Activated CD8-positive, alpha-beta T cell treated with anti-CD3 and anti-CD28 coated beads for 36 hours (primary cell): ENCODE data around the gene WHRN. TPM values are rescaled to one million over a fixed set of nuclear protein-coding genes. Genes with fewer than 3 reads are reported as not detected.

Experiments
- ATAC-seq: fragments of 200-7000 bp; cut with Tn5 transposase; one replicate; pipeline ENCODE4 v1.10.0; 2021; ENCODE audit warnings: mild to moderate bottlenecking, moderate library complexity
- CTCF ChIA-PET: fragments of 350-600 bp; sonication (Branson Sonifier 250); formaldehyde crosslinking; loops from one replicate; lab custom pipeline; 2021; ENCODE audit warnings: antibody characterized with exemption; lab: Charles Lee
- POLR2A ChIA-PET: fragments of 350-600 bp; sonication (Branson Sonifier 250); formaldehyde crosslinking; loops from one replicate; lab custom pipeline; 2021; ENCODE audit warnings: antibody characterized with exemption; lab: Charles Lee
- DNase-seq: peaks from one replicate; pipeline ENCODE4 v3.0.0-alpha.2; 2020
- H3K27ac Mint-ChIP-seq: one replicate; pipeline ENCODE4 v1.8.0; 2021; ENCODE audit warnings: mild to moderate bottlenecking, mixed read lengths
- H3K27me3 Mint-ChIP-seq: one replicate; pipeline ENCODE4 v1.8.0; 2021; ENCODE audit warnings: mixed read lengths
- H3K36me3 Mint-ChIP-seq: one replicate; pipeline ENCODE4 v1.8.0; 2021; ENCODE audit warnings: low read depth, mixed read lengths
- H3K4me1 Mint-ChIP-seq: one replicate; pipeline ENCODE4 v1.8.0; 2021; ENCODE audit warnings: low read depth, mixed read lengths
- H3K4me3 Mint-ChIP-seq: one replicate; pipeline ENCODE4 v1.8.0; 2021; ENCODE audit warnings: mild to moderate bottlenecking, moderate library complexity, mixed read lengths
- H3K9me3 Mint-ChIP-seq: one replicate; pipeline ENCODE4 v1.8.0; 2021; ENCODE audit warnings: mixed read lengths
- CTCF ChIP-seq: fragments of 200-600 bp; IDR thresholded peaks from one replicate; pipeline ENCODE4 v1.8.0; 2022; ENCODE audit warnings: antibody characterized with exemption, mild to moderate bottlenecking
- intact Hi-C: fragments of 100-400 bp; cut with micrococcal nuclease; formaldehyde crosslinking; loops from one replicate; pipeline ENCODE4 v1.10.0; 2022
- total RNA-seq, 2 experiments: library from RNA; stranded (reverse); gene quantifications; one replicate each; pipeline ENCODE4 v1.2.3, GENCODE V29; 2021

The WHRN gene
- total RNA-seq, 2 experiments from 2014 or later: 12.6 to 14.9 TPM

GRCh38 chr9:114549697-114550330 is 44.5 kb upstream of the WHRN start:
- intact Hi-C loops: no loop called here
- POLR2A ChIA-PET: no interaction called here
- H3K4me3 Mint-ChIP-seq: no peak overlapping the region
- ATAC-seq (no peak), DNase-seq (no peak)
- H3K4me1 Mint-ChIP-seq: no peaks in the 10 kb centered on the region
- no peak for TF ChIP-seq CTCF
- no peak overlapping the region for H3K27ac Mint-ChIP-seq
- no peaks in the 10 kb centered on the region for H3K36me3 Mint-ChIP-seq
- no peaks in the 10 kb centered on the region for H3K9me3 Mint-ChIP-seq
- CTCF ChIA-PET: interaction anchor here (1.1 to 2.8 kb wide), 4 partner anchors 12 to 144 kb away, joined by 3 to 6 read pairs (median 4); no protein-coding TSS in a partner anchor
- H3K27me3 Mint-ChIP-seq: peaks cover 4% of the 10 kb centered on the region

GRCh38 chr9:114546851-114547250 is 41.6 kb upstream of the WHRN start:
- DNase-seq: no peak
- peaks cover 4% of the 10 kb centered on the region for H3K27me3 Mint-ChIP-seq
- ChIA-PET POLR2A (no interaction called here), CTCF (interaction anchor here (1.3 kb wide), 1 partner anchor 141 kb away, joined by 8 read pairs; no protein-coding TSS in a partner anchor)
- no peak overlapping the region for H3K4me3 Mint-ChIP-seq
- intact Hi-C loops: no loop called here
- H3K4me1 Mint-ChIP-seq: no peaks in the 10 kb centered on the region
- no peak for TF ChIP-seq CTCF
- no peak overlapping the region for H3K27ac Mint-ChIP-seq
- no peaks in the 10 kb centered on the region for H3K9me3 Mint-ChIP-seq
- no peak for ATAC-seq
- no peaks in the 10 kb centered on the region for H3K36me3 Mint-ChIP-seq

- no peak overlapping the region for H3K27ac Mint-ChIP-seq
- ChIA-PET POLR2A (no interaction called here), CTCF (interaction anchor here (1.2 kb wide), 1 partner anchor 109 kb away, joined by 3 read pairs; no protein-coding TSS in a partner anchor)
- H3K4me3 Mint-ChIP-seq: no peak overlapping the region
- TF ChIP-seq CTCF: no peak
- no peaks in the 10 kb centered on the region for H3K36me3 Mint-ChIP-seq
- H3K27me3 Mint-ChIP-seq: peaks cover 6% of the 10 kb centered on the region
- H3K4me1 Mint-ChIP-seq: no peaks in the 10 kb centered on the region
- no peak for ATAC-seq
- no peaks in the 10 kb centered on the region for H3K9me3 Mint-ChIP-seq
- intact Hi-C loops: no loop called here
- DNase-seq: no peak
Measured at GRCh38 chr9:114545055-114545454, 39.8 kb upstream of the WHRN start.

GRCh38 chr9:114539701-114540380 is 34.6 kb upstream of the WHRN start:
- no peak overlapping the region for H3K27ac Mint-ChIP-seq
- TF ChIP-seq CTCF: no peak

GRCh38 chr9:114538241-114538640 is 33.0 kb upstream of the WHRN start:
- H3K27ac Mint-ChIP-seq: no peak overlapping the region
- intact Hi-C loops: no loop called here
- no peak overlapping the region for H3K4me3 Mint-ChIP-seq
- CTCF ChIA-PET: interaction anchor here (0.7 to 1.2 kb wide), 7 partner anchors 10 to 476 kb away, joined by 3 to 7 read pairs (median 3); no protein-coding TSS in a partner anchor
- no peaks in the 10 kb centered on the region for H3K4me1 Mint-ChIP-seq
- no peak for TF ChIP-seq CTCF
- H3K9me3 Mint-ChIP-seq: no peaks in the 10 kb centered on the region
- ATAC-seq: peak; percentile 94
- DNase-seq: peak; percentile 48
- POLR2A ChIA-PET: no interaction called here
- peaks cover 1% of the 10 kb centered on the region for H3K27me3 Mint-ChIP-seq
- no peaks in the 10 kb centered on the region for H3K36me3 Mint-ChIP-seq

More at GRCh38 chr9:114539701-114540380, 34.6 kb upstream of the WHRN start:
- Mint-ChIP-seq H3K9me3 (no peaks in the 10 kb centered on the region), H3K36me3 (no peaks in the 10 kb centered on the region), H3K4me3 (no peak overlapping the region), H3K4me1 (no peaks in the 10 kb centered on the region), H3K27me3 (peaks cover 1% of the 10 kb centered on the region)
- ChIA-PET CTCF (interaction anchor here (1.1 to 1.4 kb wide), 4 partner anchors 10 to 392 kb away, joined by 3 to 4 read pairs (median 3); no protein-coding TSS in a partner anchor), POLR2A (no interaction called here)
- no peak for DNase-seq
- ATAC-seq: no peak
- intact Hi-C loops: no loop called here
